ENCODE results near the gene KEAP1.
"Not testable (repeated sequence)": the region's sequence is repeated elsewhere in the genome, so short reads cannot be mapped to it uniquely, and the experiment has no call there.

Gene KEAP1

DNA sequence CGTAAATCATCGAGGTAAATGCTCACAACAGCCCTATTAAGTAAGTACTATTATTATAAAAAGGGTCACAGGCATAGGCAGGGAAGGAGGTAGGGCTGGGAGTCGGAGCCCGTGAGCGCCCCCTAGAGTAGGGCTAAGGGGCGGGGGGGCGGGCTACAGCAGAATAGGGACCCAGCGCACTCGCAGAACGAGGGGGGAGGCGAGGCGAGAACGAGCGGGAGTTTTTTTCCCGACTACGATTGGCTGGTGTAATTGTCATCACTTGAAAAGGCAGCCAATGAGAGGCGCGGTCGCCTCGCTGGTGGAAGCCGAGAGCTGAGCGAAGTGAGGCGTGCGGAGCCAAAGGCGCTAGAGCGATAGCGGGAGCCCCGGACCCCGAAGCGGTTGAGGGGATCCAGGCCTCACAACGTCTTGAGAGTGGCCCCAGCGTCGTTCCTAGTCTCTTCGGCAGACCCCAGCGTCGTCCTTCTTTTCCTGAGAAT, 24.2 kb downstream of the KEAP1 start:
- DNase-seq (ENCODE audit: insufficient read length) (no peak), FAIRE-seq (no peak)
- TF ChIP-seq POLR2AphosphoS5 (IDR thresholded peaks at IDR 0.05; ENCODE audit: low read depth, low read length) = no peak
- no peak for TF ChIP-seq POLR2A (IDR thresholded peaks at IDR 0.05; ENCODE audit: low read depth, low read length)
- no peak for TF ChIP-seq TAF1 (IDR thresholded peaks at IDR 0.05; ENCODE audit: borderline replicate concordance, low read depth, low read length)

DNA sequence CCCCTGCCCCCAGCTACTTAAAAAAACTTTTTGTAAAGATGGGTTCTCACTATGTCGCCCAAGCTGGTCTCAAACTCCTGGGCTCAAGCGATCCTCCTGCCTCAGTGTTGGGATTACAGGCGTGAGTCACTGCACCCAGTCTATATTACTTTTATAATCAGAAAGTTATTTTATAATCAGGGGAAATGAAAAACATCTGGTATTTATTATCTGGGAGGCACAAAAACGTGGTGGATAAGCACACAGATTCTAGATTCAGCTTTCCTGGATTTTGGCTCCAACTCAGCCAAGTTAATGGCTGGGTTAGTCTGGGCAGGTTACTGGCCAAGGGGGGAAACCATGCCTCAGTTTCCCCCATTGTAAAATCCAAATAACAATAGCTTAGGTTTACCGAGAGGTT, 24.7 kb downstream of the KEAP1 start:
- TF ChIP-seq POLR2AphosphoS5 (IDR thresholded peaks at IDR 0.05; ENCODE audit: low read depth, low read length) (no peak), POLR2A (IDR thresholded peaks at IDR 0.05; ENCODE audit: low read depth, low read length) (no peak), TAF1 (IDR thresholded peaks at IDR 0.05; ENCODE audit: borderline replicate concordance, low read depth, low read length) (no peak)
- FAIRE-seq = no peak

GRCh38 chr19:10474962-10475451, 28.1 kb downstream of the KEAP1 start:
- no peak for DNase-seq (ENCODE audit: insufficient read length)
- TF ChIP-seq TAF1 (IDR thresholded peaks at IDR 0.05; ENCODE audit: borderline replicate concordance, low read depth, low read length) = no peak
- no peak for TF ChIP-seq POLR2AphosphoS5 (IDR thresholded peaks at IDR 0.05; ENCODE audit: low read depth, low read length)
- TF ChIP-seq POLR2A (IDR thresholded peaks at IDR 0.05; ENCODE audit: low read depth, low read length) = no peak
- FAIRE-seq = no peak

More for the DNA sequence above, 24.7 kb downstream of the KEAP1 start:
- DNase-seq (ENCODE audit: insufficient read length) = no peak

DNA sequence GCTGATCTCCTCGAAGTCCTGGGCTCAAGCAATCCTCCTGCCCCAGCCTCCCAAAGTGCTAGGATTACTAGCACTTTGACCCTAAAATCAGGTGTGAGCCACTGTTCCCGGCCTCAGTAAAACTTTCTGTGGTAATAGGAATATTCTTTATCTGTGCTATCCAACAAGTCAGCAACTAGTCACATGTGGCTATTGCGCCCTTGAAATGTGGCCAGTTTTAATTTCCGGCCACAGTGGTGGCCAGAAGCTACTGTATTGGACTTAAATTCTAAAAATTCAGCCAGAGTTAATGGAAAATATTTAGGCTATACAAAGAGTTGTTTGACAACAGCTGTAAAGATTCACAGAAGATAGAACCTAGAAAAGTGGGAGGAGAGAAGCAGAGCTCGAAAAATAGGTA, 30.0 kb downstream of the KEAP1 start:
- TF ChIP-seq POLR2AphosphoS5 (IDR thresholded peaks at IDR 0.05; ENCODE audit: low read depth, low read length) (no peak), TAF1 (IDR thresholded peaks at IDR 0.05; ENCODE audit: borderline replicate concordance, low read depth, low read length) (no peak), POLR2A (IDR thresholded peaks at IDR 0.05; ENCODE audit: low read depth, low read length) (no peak)
- DNase-seq (ENCODE audit: insufficient read length) = no peak
- FAIRE-seq = no peak

DNA sequence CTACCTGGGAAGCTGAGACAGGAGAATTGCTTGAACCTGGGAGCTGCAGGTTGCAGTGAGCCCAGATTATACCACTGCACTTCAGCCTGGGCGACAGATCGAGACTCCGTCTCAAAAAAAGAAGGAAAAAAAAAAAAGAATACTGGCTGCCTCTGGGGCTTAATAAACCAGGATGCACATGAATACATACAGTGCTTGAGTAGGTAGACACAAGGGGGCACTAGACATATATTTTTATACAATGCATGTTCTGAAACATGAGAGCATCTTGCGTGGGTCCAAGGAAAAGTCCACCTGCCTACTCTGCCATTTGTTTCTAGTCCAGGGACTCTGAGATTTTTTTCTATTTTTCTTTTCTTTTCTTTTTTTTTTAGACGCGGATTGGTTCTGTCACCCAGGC, 31.2 kb downstream of the KEAP1 start:
- FAIRE-seq (no peak), DNase-seq (ENCODE audit: insufficient read length) (no peak)
- no peak for TF ChIP-seq POLR2AphosphoS5 (IDR thresholded peaks at IDR 0.05; ENCODE audit: low read depth, low read length)
- no peak for TF ChIP-seq TAF1 (IDR thresholded peaks at IDR 0.05; ENCODE audit: borderline replicate concordance, low read depth, low read length)
- TF ChIP-seq POLR2A (IDR thresholded peaks at IDR 0.05; ENCODE audit: low read depth, low read length) = no peak

GRCh38 chr19:10468133-10468532, 35.0 kb downstream of the KEAP1 start:
- FAIRE-seq = no peak

GRCh38 chr19:10467104-10467706, 36.0 kb downstream of the KEAP1 start:
- no peak for TF ChIP-seq POLR2AphosphoS5 (IDR thresholded peaks at IDR 0.05; ENCODE audit: low read depth, low read length)
- TF ChIP-seq POLR2A (IDR thresholded peaks at IDR 0.05; ENCODE audit: low read depth, low read length) = no peak
- no peak for TF ChIP-seq TAF1 (IDR thresholded peaks at IDR 0.05; ENCODE audit: borderline replicate concordance, low read depth, low read length)
- DNase-seq (ENCODE audit: insufficient read length) = no peak
- FAIRE-seq = no peak

More at GRCh38 chr19:10468133-10468532, 35.0 kb downstream of the KEAP1 start:
- TF ChIP-seq TAF1 (IDR thresholded peaks at IDR 0.05; ENCODE audit: borderline replicate concordance, low read depth, low read length) (no peak), POLR2AphosphoS5 (IDR thresholded peaks at IDR 0.05; ENCODE audit: low read depth, low read length) (no peak), POLR2A (IDR thresholded peaks at IDR 0.05; ENCODE audit: low read depth, low read length) (no peak)
- no peak for DNase-seq (ENCODE audit: insufficient read length)

DNA sequence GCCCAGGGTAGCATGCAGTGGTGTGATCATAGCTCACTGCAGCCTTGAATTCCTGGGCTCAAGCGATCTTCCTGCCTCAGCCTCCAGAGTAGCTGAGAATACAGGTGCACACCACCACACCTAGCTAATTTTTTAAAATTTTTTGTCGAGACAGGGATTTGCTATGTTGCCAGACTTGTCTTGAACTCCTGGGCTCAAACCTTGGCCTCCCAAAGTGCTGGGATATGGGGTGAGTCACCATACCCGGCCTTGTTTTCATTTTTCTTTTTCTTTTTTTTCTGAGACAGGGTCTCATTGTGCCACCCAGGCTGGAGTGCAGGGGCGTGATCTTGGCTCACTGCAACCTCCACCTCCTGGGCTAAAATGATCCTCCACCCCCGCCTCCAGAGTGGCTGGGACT, 38.7 kb downstream of the KEAP1 start:
- TF ChIP-seq POLR2A (IDR thresholded peaks at IDR 0.05; ENCODE audit: low read depth, low read length) (no peak), TAF1 (IDR thresholded peaks at IDR 0.05; ENCODE audit: borderline replicate concordance, low read depth, low read length) (no peak), POLR2AphosphoS5 (IDR thresholded peaks at IDR 0.05; ENCODE audit: low read depth, low read length) (no peak)
- DNase-seq (ENCODE audit: insufficient read length) (no peak), FAIRE-seq (no peak)

DNA sequence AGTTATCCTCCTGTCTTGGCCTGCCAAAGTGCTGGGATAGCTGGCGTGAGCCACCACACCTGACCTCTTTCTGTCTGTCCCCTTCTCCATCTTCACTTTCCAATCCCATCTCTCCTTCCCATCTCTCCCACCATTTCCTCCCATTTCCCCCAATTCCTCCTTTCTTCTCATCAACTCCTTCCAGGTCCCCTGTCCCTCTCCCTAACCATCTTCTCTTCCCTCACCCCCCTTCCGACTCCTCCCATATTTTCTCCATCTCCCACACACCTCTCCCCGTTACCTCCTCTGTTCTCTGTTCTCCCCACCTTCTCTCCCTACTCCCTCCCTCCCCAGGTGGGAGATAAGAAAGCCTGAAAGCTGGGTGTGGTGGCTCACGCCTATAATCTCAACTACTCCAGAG, 40.6 kb downstream of the KEAP1 start:
- TF ChIP-seq TAF1 (IDR thresholded peaks at IDR 0.05; ENCODE audit: borderline replicate concordance, low read depth, low read length) (no peak), POLR2AphosphoS5 (IDR thresholded peaks at IDR 0.05; ENCODE audit: low read depth, low read length) (no peak)
- DNase-seq (ENCODE audit: insufficient read length) (no peak), FAIRE-seq (no peak)

DNA sequence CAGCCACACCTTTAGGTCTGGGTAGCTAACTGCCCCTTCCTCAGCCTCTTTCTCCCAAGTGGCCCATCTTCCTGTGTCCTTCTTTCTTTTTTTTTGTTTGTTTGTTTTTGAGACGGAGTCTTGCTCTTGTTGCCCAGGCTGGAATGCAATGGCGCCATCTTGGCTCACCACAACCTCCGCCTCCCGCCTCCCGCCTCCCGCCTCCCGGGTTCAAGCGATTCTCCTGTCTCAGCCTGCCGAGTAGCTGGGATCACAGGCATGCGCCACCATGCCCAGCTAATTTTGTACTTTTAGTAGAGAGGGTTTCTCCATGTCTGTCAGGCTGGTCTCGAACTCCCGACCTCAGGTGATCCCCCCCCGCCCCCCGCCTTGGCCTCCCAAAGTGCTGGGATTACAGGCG, 41.1 kb downstream of the KEAP1 start:
- DNase-seq (ENCODE audit: insufficient read length); FAIRE-seq: not testable (repeated sequence)

GRCh38 chr19:10461047-10461949, 41.9 kb downstream of the KEAP1 start:
- TF ChIP-seq POLR2AphosphoS5 (IDR thresholded peaks at IDR 0.05; ENCODE audit: low read depth, low read length) (no peak), TAF1 (IDR thresholded peaks at IDR 0.05; ENCODE audit: borderline replicate concordance, low read depth, low read length) (no peak), POLR2A (IDR thresholded peaks at IDR 0.05; ENCODE audit: low read depth, low read length) (no peak)
- peak; percentile 98 for DNase-seq (ENCODE audit: insufficient read length)
- FAIRE-seq = peak; percentile 96

- TF ChIP-seq POLR2AphosphoS5 (IDR thresholded peaks at IDR 0.05; ENCODE audit: low read depth, low read length) (no peak), TAF1 (IDR thresholded peaks at IDR 0.05; ENCODE audit: borderline replicate concordance, low read depth, low read length) (no peak), POLR2A (IDR thresholded peaks at IDR 0.05; ENCODE audit: low read depth, low read length) (no peak)
- FAIRE-seq (no peak), DNase-seq (ENCODE audit: insufficient read length) (no peak)
These were observed 42.5 kb downstream of the KEAP1 start for GRCh38 chr19:10460714-10461046.

GRCh38 chr19:10458733-10459132, 44.4 kb downstream of the KEAP1 start:
- not testable (repeated sequence) for DNase-seq (ENCODE audit: insufficient read length); FAIRE-seq
